ENCODE data around the gene C19orf12. TPM values are rescaled to one million over a fixed set of nuclear protein-coding genes. Genes with fewer than 3 reads are reported as not detected.
A peak's percentile ranks its signal among the peaks of the same experiment; 100 is the strongest.
"Not testable (repeated sequence)": the region's sequence is repeated elsewhere in the genome, so short reads cannot be mapped to it uniquely, and the experiment has no call there.

C19orf12 gene
- total and polyA plus RNA-seq, 2 experiments from 2014 or later = 11.4 to 17.2 TPM

- Histone ChIP-seq H3K27me3 (ENCODE audit: insufficient read depth) (no peaks in the 10 kb centered on the region), H3K27ac (ENCODE audit: low read depth) (no peak overlapping the region), H3K9me2 (ENCODE audit: insufficient read depth) (no peaks in the 10 kb centered on the region; the same call in 1 of the 2 replicates), H3K4me3 (no peak overlapping the region), H4K20me1 (replicated peaks; ENCODE audit: insufficient read depth) (no peaks in the 10 kb centered on the region; the same call in none of the 2 replicates), H3K79me2 (replicated peaks; ENCODE audit: insufficient read depth) (peaks cover 51% of the 10 kb centered on the region), H3K4me2 (no peak overlapping the region), H2AFZ (no peak overlapping the region), H3K36me3 (ENCODE audit: insufficient read depth) (no peaks in the 10 kb centered on the region), H3K4me1 (ENCODE audit: insufficient read depth) (no peaks in the 10 kb centered on the region; the same call in 1 of the 2 replicates), H3F3A (replicated peaks; ENCODE audit: low read depth) (no peaks in the 10 kb centered on the region)
- Mint-ChIP-seq H3K9me3 (no peaks in the 10 kb centered on the region; the same call in 2 of the 3 replicates), H3K4me3 (no peak overlapping the region), H3K4me1 (peaks cover 22% of the 10 kb centered on the region), H3K36me3 (ENCODE audit: low read depth) (peaks cover 16% of the 10 kb centered on the region), H3K27me3 (ENCODE audit: insufficient read depth, low read depth, poor library complexity) (peaks cover 7% of the 10 kb centered on the region), H3K27ac (peak overlapping the region; percentile 22; the same call in 1 of the 2 replicates)
- no peak for TF ChIP-seq EZH2phosphoT487 (IDR thresholded peaks at IDR 0.05; ENCODE audit: unreplicated experiment)
- DNase-seq (ENCODE audit: low spot score) = no peak
- no peak for ATAC-seq
Observed at GRCh38 chr19:29672319-29672932, 42.6 kb downstream of the C19orf12 start.

DNA sequence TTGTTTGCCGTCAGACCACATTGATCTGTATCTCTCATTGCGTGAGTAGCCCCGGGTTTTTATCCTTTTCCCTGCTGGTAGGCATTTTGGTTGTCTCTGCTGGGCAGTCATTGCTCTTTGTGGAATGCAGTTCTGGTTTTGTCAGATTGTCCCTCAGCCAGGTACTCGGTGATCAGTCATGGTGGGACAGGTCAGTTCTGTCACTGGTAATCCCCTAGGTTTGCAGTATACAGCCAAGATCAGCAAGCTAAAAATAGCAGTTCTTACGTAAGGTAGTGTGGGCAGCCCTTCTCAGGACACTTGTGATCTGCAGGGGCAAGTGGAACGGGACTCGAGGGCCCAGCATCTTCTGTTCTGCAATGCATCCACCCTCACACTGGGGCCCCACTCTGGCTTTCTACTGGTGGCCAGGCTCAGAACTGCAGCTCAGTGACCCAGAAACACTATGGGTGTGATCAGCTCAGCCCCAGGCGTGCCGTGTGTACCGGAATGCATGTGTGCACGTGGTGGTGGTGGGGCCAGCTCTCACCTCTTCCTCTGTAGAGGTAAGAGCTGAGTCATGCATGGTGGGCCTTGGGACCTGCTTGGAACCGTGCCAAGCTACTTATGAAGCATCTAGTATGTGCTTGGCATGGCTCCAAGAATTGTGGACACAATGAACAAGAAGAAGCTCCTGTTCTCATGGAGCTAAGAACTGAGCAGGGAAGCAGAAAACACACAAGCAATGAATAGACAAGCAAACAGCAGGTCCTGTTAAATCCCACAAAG is 43.5 kb downstream of the C19orf12 start:
- Histone ChIP-seq H3K4me3 (no peak overlapping the region), H3K9me2 (ENCODE audit: insufficient read depth) (no peaks in the 10 kb centered on the region; the same call in 1 of the 2 replicates), H3K27me3 (ENCODE audit: insufficient read depth) (no peaks in the 10 kb centered on the region), H3K27ac (ENCODE audit: low read depth) (no peak overlapping the region), H3K4me1 (ENCODE audit: insufficient read depth) (peaks cover 7% of the 10 kb centered on the region), H2AFZ (no peak overlapping the region), H3F3A (replicated peaks; ENCODE audit: low read depth) (0 out of 2 replicates have a peak, but pooled peaks cover 4% of the 10 kb centered on the region), H3K4me2 (no peak overlapping the region), H4K20me1 (replicated peaks; ENCODE audit: insufficient read depth) (no peaks in the 10 kb centered on the region; the same call in none of the 2 replicates), H3K36me3 (ENCODE audit: insufficient read depth) (no peaks in the 10 kb centered on the region), H3K79me2 (replicated peaks; ENCODE audit: insufficient read depth) (peaks cover 52% of the 10 kb centered on the region)
- no peak for TF ChIP-seq ZNF331 (CRISPR knock-in tag; IDR thresholded peaks at IDR 0.05; ENCODE audit: low read depth)
- no peak for TF ChIP-seq ZNF114 (CRISPR knock-in tag; IDR thresholded peaks at IDR 0.05)
- TF ChIP-seq, protein P1, sequence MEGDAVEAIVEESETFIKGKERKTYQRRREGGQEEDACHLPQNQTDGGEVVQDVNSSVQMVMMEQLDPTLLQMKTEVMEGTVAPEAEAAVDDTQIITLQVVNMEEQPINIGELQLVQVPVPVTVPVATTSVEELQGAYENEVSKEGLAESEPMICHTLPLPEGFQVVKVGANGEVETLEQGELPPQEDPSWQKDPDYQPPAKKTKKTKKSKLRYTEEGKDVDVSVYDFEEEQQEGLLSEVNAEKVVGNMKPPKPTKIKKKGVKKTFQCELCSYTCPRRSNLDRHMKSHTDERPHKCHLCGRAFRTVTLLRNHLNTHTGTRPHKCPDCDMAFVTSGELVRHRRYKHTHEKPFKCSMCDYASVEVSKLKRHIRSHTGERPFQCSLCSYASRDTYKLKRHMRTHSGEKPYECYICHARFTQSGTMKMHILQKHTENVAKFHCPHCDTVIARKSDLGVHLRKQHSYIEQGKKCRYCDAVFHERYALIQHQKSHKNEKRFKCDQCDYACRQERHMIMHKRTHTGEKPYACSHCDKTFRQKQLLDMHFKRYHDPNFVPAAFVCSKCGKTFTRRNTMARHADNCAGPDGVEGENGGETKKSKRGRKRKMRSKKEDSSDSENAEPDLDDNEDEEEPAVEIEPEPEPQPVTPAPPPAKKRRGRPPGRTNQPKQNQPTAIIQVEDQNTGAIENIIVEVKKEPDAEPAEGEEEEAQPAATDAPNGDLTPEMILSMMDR (conservative IDR thresholded peaks at IDR 0.05; ENCODE audit: low read depth in 2 of 2) = no peak; a peak in 2 of 4 replicates
- peaks cover 16% of the 10 kb centered on the region for H3K36me3 Mint-ChIP-seq (ENCODE audit: low read depth)
- H3K9me3 Mint-ChIP-seq = no peaks in the 10 kb centered on the region
- H3K27me3 Mint-ChIP-seq (ENCODE audit: insufficient read depth, low read depth, poor library complexity) = peaks cover 5% of the 10 kb centered on the region
- DNase-seq (ENCODE audit: low spot score) (peak; percentile 41), ATAC-seq (peak; percentile 22; the same call in 2 of the 3 replicates)
- peaks cover 31% of the 10 kb centered on the region for H3K4me1 Mint-ChIP-seq
- H3K27ac Mint-ChIP-seq = peak overlapping the region; percentile 93
- H3K4me3 Mint-ChIP-seq = no peak overlapping the region; the same call in 2 of the 3 replicates

DNA sequence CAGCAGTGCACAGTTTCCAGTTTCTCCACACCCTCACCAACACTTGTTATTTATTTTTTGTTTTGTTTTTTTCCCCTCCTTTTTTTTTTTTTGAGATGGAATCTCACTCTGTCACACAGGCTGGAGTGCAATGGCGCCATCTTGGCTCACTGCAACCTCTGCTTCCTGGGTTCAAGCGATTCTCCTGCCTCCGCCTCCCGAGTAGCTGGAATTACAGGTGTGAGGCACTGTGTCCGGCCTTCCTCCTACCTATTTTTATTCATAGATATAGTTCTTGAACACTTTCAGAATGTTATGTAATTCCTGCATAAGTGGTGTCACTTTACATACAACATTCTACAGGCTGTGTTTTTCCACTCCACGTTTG is 44.1 kb downstream of the C19orf12 start:
- not testable (repeated sequence) for H3K4me1 ChIP-seq (ENCODE audit: insufficient read depth); H4K20me1 ChIP-seq (replicated peaks; ENCODE audit: insufficient read depth); ATAC-seq; H3K27ac ChIP-seq (ENCODE audit: low read depth); H3K36me3 ChIP-seq (ENCODE audit: insufficient read depth); H3K27ac Mint-ChIP-seq; H3K9me3 Mint-ChIP-seq; H3K4me3 Mint-ChIP-seq; H3K4me3 ChIP-seq; DNase-seq (ENCODE audit: low spot score); H3K27me3 Mint-ChIP-seq (ENCODE audit: insufficient read depth, low read depth, poor library complexity); H3K9me2 ChIP-seq (ENCODE audit: insufficient read depth); H3F3A ChIP-seq (replicated peaks; ENCODE audit: low read depth); H3K27me3 ChIP-seq (ENCODE audit: insufficient read depth); H3K4me2 ChIP-seq; H2AFZ ChIP-seq
- Mint-ChIP-seq H3K36me3 (ENCODE audit: low read depth) (peaks cover 16% of the 10 kb centered on the region), H3K4me1 (peaks cover 33% of the 10 kb centered on the region)
- peaks cover 52% of the 10 kb centered on the region for H3K79me2 ChIP-seq (replicated peaks; ENCODE audit: insufficient read depth)
